ENCODE measurements around the gene SMARCB1.
"Not testable (repeated sequence)": the region's sequence is repeated elsewhere in the genome, so short reads cannot be mapped to it uniquely, and the experiment has no call there.

DNA sequence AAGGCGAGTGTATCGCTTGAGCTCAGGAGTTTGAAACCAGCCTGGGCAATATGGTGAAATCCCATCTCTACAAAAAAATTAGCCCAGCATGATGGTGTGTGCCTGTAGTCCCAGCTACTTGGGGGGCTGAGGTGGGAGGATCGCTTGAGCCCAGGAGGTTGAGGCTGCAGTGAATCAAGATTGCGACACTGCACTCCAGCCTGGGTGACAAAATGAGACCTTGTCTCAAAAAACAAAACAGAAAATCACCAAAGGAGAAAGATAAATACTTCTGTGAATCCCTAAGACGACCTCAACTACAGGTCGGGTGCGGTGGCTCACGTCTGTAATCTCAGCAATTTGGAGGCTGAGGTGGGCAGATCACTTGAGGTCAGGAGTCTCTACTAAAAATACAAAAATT, 73.4 kb downstream of the SMARCB1 start:
- TF ChIP-seq EZH2 (IDR thresholded peaks at IDR 0.05; ENCODE audit: borderline replicate concordance, insufficient read depth, low read depth, low read length, poor library complexity, severe bottlenecking); CTCF (IDR thresholded peaks at IDR 0.05): not testable (repeated sequence)
